Measurements from ENCODE around the gene CCDC80.

CCDC80 gene

DNA sequence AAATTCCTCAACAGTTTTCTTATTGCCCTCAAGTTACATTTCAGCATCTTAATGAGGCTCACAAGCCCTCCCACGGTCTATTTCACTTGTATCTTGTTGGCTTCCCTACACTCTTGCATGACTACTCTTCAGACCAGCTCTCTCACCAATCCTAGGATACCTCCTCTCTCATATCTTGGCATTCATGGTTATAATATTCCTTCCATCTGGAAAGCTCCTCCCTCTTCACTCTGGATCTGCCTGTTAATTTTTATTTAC is 8.5 kb upstream of the CCDC80 start:
- Histone ChIP-seq H3K36me3 (ENCODE audit: control insufficient read depth, insufficient read depth, low read length) (no peaks in the 10 kb centered on the region), H3K4me3 (replicated peaks; ENCODE audit: low read depth, low read length) (no peak overlapping the region), H3K27me3 (replicated peaks; ENCODE audit: control insufficient read depth, insufficient read depth, low read length) (no peaks in the 10 kb centered on the region)
- TF ChIP-seq, protein P1, sequence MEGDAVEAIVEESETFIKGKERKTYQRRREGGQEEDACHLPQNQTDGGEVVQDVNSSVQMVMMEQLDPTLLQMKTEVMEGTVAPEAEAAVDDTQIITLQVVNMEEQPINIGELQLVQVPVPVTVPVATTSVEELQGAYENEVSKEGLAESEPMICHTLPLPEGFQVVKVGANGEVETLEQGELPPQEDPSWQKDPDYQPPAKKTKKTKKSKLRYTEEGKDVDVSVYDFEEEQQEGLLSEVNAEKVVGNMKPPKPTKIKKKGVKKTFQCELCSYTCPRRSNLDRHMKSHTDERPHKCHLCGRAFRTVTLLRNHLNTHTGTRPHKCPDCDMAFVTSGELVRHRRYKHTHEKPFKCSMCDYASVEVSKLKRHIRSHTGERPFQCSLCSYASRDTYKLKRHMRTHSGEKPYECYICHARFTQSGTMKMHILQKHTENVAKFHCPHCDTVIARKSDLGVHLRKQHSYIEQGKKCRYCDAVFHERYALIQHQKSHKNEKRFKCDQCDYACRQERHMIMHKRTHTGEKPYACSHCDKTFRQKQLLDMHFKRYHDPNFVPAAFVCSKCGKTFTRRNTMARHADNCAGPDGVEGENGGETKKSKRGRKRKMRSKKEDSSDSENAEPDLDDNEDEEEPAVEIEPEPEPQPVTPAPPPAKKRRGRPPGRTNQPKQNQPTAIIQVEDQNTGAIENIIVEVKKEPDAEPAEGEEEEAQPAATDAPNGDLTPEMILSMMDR (IDR thresholded peaks at IDR 0.05; ENCODE audit: insufficient read depth, low read length, poor library complexity, severe bottlenecking): no peak
- DNase-seq (ENCODE audit: extremely low read depth, insufficient read length): no peak

- DNase-seq (ENCODE audit: extremely low read depth, insufficient read length): no peak
- H3K27me3 ChIP-seq (replicated peaks; ENCODE audit: control insufficient read depth, insufficient read depth, low read length): no peaks in the 10 kb centered on the region
- TF ChIP-seq, protein P1 (IDR thresholded peaks at IDR 0.05; ENCODE audit: insufficient read depth, low read length, poor library complexity, severe bottlenecking): no peak
- H3K36me3 ChIP-seq (ENCODE audit: control insufficient read depth, insufficient read depth, low read length): no peaks in the 10 kb centered on the region
- no peak overlapping the region for H3K4me3 ChIP-seq (replicated peaks; ENCODE audit: low read depth, low read length)
Observed at GRCh38 chr3:112647122-112647521, 6.2 kb upstream of the CCDC80 start.

- Histone ChIP-seq H3K27me3 (replicated peaks; ENCODE audit: control insufficient read depth, insufficient read depth, low read length) (no peaks in the 10 kb centered on the region), H3K36me3 (ENCODE audit: control insufficient read depth, insufficient read depth, low read length) (no peaks in the 10 kb centered on the region), H3K4me3 (replicated peaks; ENCODE audit: low read depth, low read length) (no peak overlapping the region)
- TF ChIP-seq, protein P1 (IDR thresholded peaks at IDR 0.05; ENCODE audit: insufficient read depth, low read length, poor library complexity, severe bottlenecking): no peak
- no peak for DNase-seq (ENCODE audit: extremely low read depth, insufficient read length)
Observed at GRCh38 chr3:112646623-112647022, 5.7 kb upstream of the CCDC80 start.

DNA sequence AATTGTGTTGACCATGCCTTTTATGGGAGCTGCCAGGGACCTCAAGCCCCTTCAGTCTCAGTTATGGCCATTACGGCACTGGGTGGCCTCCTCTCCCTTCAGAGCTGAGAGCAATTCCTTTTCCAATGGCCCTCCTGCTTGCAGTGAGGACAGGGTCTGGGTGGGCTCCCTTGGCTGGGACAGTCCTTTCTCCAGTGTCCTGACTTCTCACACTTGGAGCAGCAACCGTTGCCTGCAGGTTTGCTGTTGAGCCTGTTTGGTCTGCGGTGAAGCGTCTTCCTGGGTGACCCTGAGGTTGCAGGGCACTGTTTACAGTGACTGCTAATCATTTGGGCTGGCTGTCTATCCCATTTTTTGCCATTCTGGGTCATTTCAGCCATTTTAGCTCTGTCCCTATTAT is 3.5 kb upstream of the CCDC80 start:
- DNase-seq (ENCODE audit: extremely low read depth, insufficient read length): no peak
- TF ChIP-seq, protein P1 (IDR thresholded peaks at IDR 0.05; ENCODE audit: insufficient read depth, low read length, poor library complexity, severe bottlenecking): no peak
- Histone ChIP-seq H3K36me3 (ENCODE audit: control insufficient read depth, insufficient read depth, low read length) (no peaks in the 10 kb centered on the region), H3K27me3 (replicated peaks; ENCODE audit: control insufficient read depth, insufficient read depth, low read length) (peaks cover 2% of the 10 kb centered on the region; the same call in 1 of the 2 replicates), H3K4me3 (replicated peaks; ENCODE audit: low read depth, low read length) (no peak overlapping the region)

DNA sequence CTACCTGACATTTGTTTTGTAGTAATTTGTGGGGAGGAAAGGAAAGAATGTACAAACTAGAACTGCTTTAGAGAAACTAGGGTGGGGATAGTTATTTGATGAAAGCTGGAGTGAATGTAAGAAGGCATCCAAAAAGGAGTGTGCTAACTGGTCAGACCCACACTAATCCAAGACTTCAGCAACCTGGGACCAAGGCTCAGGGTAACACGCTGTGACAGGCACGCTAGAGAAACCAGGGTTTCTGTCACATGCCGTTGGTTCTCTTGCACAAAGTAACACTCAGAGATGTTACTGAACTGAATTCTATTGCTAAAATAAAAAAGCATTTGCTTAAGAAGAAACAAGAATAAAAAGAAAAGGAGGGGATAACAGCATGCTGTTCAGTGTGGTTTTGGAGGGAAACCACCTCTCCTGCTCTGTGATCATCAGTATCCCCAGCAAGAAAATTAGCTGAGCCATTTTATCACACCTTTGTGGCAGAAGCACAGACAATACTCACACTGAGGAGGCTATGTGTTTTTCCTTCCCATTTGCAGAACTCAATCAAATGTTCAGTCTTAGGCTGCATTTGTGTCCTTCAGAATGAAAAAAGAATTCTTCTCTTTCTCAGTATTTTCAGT is 2.8 kb upstream of the CCDC80 start:
- no peak for DNase-seq (ENCODE audit: extremely low read depth, insufficient read length)
- Histone ChIP-seq H3K4me3 (replicated peaks; ENCODE audit: low read depth, low read length) (no peak overlapping the region), H3K27me3 (replicated peaks; ENCODE audit: control insufficient read depth, insufficient read depth, low read length) (peaks cover 2% of the 10 kb centered on the region; the same call in 1 of the 2 replicates), H3K36me3 (ENCODE audit: control insufficient read depth, insufficient read depth, low read length) (no peaks in the 10 kb centered on the region)
- TF ChIP-seq, protein P1 (IDR thresholded peaks at IDR 0.05; ENCODE audit: insufficient read depth, low read length, poor library complexity, severe bottlenecking): no peak
